CD4-positive, CD25-positive, alpha-beta regulatory T cell (primary cell): ENCODE data around the gene IL1RAP. TPM values are rescaled to one million over a fixed set of nuclear protein-coding genes. Genes with fewer than 3 reads are reported as not detected.
"Not testable (repeated sequence)": the region's sequence is repeated elsewhere in the genome, so short reads cannot be mapped to it uniquely, and the experiment has no call there.

Experiments
- ATAC-seq, 2 donors: fragments of 150-1000 bp; cut with Tn5 transposase; one replicate each; pipeline ENCODE4 v1.10.0; 2021; ENCODE audit warnings: low read depth in 2 of 2, moderate number of reproducible peaks in 2 of 2, moderate library complexity in 1 of 2
- DNase-seq, 3 donors: peaks; one replicate each; pipeline versions ENCODE4 v3.0.0 to v3.0.0-alpha.2; 2012 to 2022; ENCODE audit warnings: mixed read lengths in 1 of 3
- H3K27ac ChIP-seq: one replicate; pipeline ENCODE4 v1.7.0; 2013; ENCODE audit warnings: mild to moderate bottlenecking, low read length; ENCODE audit not compliant: insufficient read depth, poor library complexity, severe bottlenecking
- H3K27me3 ChIP-seq: one replicate; pipeline ENCODE4 v1.7.0; 2013; ENCODE audit warnings: low read length; ENCODE audit not compliant: control insufficient read depth, insufficient read depth
- H3K36me3 ChIP-seq: one replicate; pipeline ENCODE4 v1.7.0; 2013; ENCODE audit warnings: mild to moderate bottlenecking, low read length, moderate library complexity; ENCODE audit not compliant: control insufficient read depth, insufficient read depth
- H3K4me1 ChIP-seq: 2 replicates; pipeline ENCODE4 v1.7.0; 2013; ENCODE audit warnings: mild to moderate bottlenecking, low read length; ENCODE audit not compliant: insufficient read depth, control insufficient read depth, poor library complexity, severe bottlenecking
- H3K4me3 ChIP-seq: one replicate; pipeline ENCODE4 v1.7.0; 2013; ENCODE audit warnings: low read depth, mild to moderate bottlenecking, low read length, moderate library complexity
- H3K9me3 ChIP-seq, 2 experiments: 1 replicate in 1 of 2; 2 replicates in 1 of 2; pipeline ENCODE4 v1.7.0; 2013; ENCODE audit warnings: low read length in 2 of 2, mild to moderate bottlenecking in 1 of 2, moderate library complexity in 1 of 2; ENCODE audit not compliant: control insufficient read depth in 2 of 2
- H3K27ac Mint-ChIP-seq, 3 donors: one replicate each; pipeline ENCODE4 v1.8.0; 2020 to 2022; ENCODE audit warnings: mild to moderate bottlenecking in 3 of 3, mixed read lengths in 3 of 3, moderate library complexity in 2 of 3
- H3K27me3 Mint-ChIP-seq: one replicate; pipeline ENCODE4 v1.8.0; 2022; ENCODE audit warnings: mild to moderate bottlenecking, mixed read lengths
- H3K36me3 Mint-ChIP-seq: one replicate; pipeline ENCODE4 v1.8.0; 2020; ENCODE audit warnings: mixed read lengths
- H3K4me1 Mint-ChIP-seq, 4 donors: one replicate each; pipeline ENCODE4 v1.8.0; 2020 to 2022; ENCODE audit warnings: mixed read lengths in 4 of 4, mild to moderate bottlenecking in 1 of 4
- H3K4me3 Mint-ChIP-seq, 4 donors: one replicate each; pipeline ENCODE4 v1.8.0; 2020 to 2022; ENCODE audit warnings: mild to moderate bottlenecking in 4 of 4, mixed read lengths in 4 of 4, moderate library complexity in 3 of 4
- H3K9me3 Mint-ChIP-seq, 7 donors: one replicate each; pipeline ENCODE4 v1.8.0; 2020 to 2022; ENCODE audit warnings: mixed read lengths in 7 of 7, mild to moderate bottlenecking in 3 of 7, moderate library complexity in 2 of 7
- polyA plus RNA-seq, 4 donors: library from polyadenylated mRNA; unstranded; fragments of 300-500 nt; fragmentation: Illumina TruSeq; gene quantifications; one replicate each; pipeline ENCODE4 v1.2.3, GENCODE V29; 2021
- total RNA-seq: library from RNA; stranded (reverse); gene quantifications from one replicate; pipeline ENCODE4 v1.2.3, GENCODE V29; 2022

IL1RAP gene
- total and polyA plus RNA-seq, 5 donors from 2014 or later, result 6.6 to 20.2 (median 7.4) TPM

GRCh38 chr3:190676481-190676880, 162.6 kb downstream of the IL1RAP start:
- Mint-ChIP-seq H3K27me3 (peaks cover 16% of the 10 kb centered on the region), H3K4me3 (no peak overlapping the region), H3K36me3 (no peaks in the 10 kb centered on the region), H3K4me1 (no peaks in the 10 kb centered on the region), H3K9me3 (peaks cover 0 to 5% (median 3%) of the 10 kb centered on the region in 7 donors), H3K27ac (no peak overlapping the region)
- H3K4me1 ChIP-seq, result no peaks in the 10 kb centered on the region
- DNase-seq (no peak), ATAC-seq (no peak)
- no peak overlapping the region for H3K4me3 ChIP-seq
- no peaks in the 10 kb centered on the region for H3K9me3 ChIP-seq
- H3K27me3 ChIP-seq, result no peaks in the 10 kb centered on the region
- no peak overlapping the region for H3K27ac ChIP-seq
- H3K36me3 ChIP-seq, result no peaks in the 10 kb centered on the region

DNA sequence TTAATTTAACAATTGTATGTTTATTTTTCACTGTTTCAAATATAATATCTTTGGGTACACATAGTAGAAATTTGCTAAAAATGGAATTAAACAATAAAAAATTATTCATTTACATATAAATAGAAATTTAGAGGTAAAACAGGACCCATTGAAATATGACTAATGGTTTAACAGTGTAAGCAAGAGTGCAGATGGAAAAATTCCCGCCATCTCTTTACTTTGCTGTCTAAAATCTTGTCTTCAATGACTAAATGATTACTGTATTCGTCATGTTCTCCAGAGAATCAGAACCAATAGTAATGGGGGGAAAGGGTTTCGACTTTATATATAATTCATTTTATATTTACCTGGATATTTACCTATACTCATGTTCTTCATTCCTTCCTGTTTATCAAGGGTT, 163.1 kb downstream of the IL1RAP start:
- H3K9me3 ChIP-seq, result no peaks in the 10 kb centered on the region
- no peaks in the 10 kb centered on the region for H3K4me1 ChIP-seq
- peaks cover 16% of the 10 kb centered on the region for H3K27me3 Mint-ChIP-seq
- H3K27me3 ChIP-seq, result no peaks in the 10 kb centered on the region
- no peaks in the 10 kb centered on the region for H3K36me3 Mint-ChIP-seq
- no peaks in the 10 kb centered on the region for H3K4me1 Mint-ChIP-seq
- peaks cover 0 to 5% (median 3%) of the 10 kb centered on the region in 7 donors for H3K9me3 Mint-ChIP-seq
- DNase-seq, result no peak
- H3K4me3 ChIP-seq, result no peak overlapping the region
- H3K36me3 ChIP-seq, result no peaks in the 10 kb centered on the region
- H3K4me3 Mint-ChIP-seq, result no peak overlapping the region
- no peak overlapping the region for H3K27ac Mint-ChIP-seq
- no peak for ATAC-seq
- H3K27ac ChIP-seq, result no peak overlapping the region

- not testable (repeated sequence) for H3K36me3 Mint-ChIP-seq, H3K4me1 Mint-ChIP-seq, ATAC-seq
Observed at GRCh38 chr3:190677868-190678267, 164.0 kb downstream of the IL1RAP start.

DNA sequence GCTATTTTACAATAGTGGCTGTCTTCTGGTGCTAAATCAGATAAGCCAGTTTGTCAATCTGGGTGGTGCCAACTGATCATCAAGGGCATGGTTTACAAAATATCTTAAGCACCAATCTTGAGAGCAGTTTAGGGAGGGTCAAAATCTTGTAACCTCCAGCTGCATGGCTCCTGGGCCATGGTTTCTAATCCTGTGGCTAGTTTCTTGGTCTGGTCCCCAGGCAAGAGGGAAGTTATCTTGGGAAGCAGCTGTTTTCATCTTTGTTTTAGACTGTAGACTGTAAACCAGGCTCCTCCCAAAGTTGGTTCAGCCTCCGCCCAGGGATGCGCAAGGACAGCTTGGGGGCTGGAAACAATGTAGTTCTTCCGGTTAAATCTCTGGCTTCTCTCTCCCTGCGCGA, 166.8 kb downstream of the IL1RAP start:
- Histone ChIP-seq H3K27me3 (no peaks in the 10 kb centered on the region), H3K4me1 (no peaks in the 10 kb centered on the region), H3K27ac (no peak overlapping the region), H3K9me3 (no peaks in the 10 kb centered on the region), H3K36me3 (no peaks in the 10 kb centered on the region), H3K4me3 (no peak overlapping the region)
- peaks cover 20% of the 10 kb centered on the region for H3K27me3 Mint-ChIP-seq
- no peak overlapping the region for H3K27ac Mint-ChIP-seq
- H3K36me3 Mint-ChIP-seq, result no peaks in the 10 kb centered on the region
- no peak overlapping the region for H3K4me3 Mint-ChIP-seq
- H3K9me3 Mint-ChIP-seq, result peaks cover 0 to 5% (median 3%) of the 10 kb centered on the region in 7 donors
- H3K4me1 Mint-ChIP-seq, result no peaks in the 10 kb centered on the region
- ATAC-seq, result no peak
- no peak for DNase-seq

More at GRCh38 chr3:190677868-190678267, 164.0 kb downstream of the IL1RAP start:
- H3K36me3 ChIP-seq, H3K27ac Mint-ChIP-seq, H3K27me3 ChIP-seq, H3K9me3 Mint-ChIP-seq, H3K27ac ChIP-seq, H3K4me1 ChIP-seq, H3K9me3 ChIP-seq, DNase-seq, H3K4me3 Mint-ChIP-seq, H3K4me3 ChIP-seq: not testable (repeated sequence)
- peaks cover 16% of the 10 kb centered on the region for H3K27me3 Mint-ChIP-seq

- Histone ChIP-seq H3K36me3 (no peaks in the 10 kb centered on the region), H3K4me1 (no peaks in the 10 kb centered on the region), H3K27ac (no peak overlapping the region), H3K4me3 (no peak overlapping the region), H3K27me3 (no peaks in the 10 kb centered on the region), H3K9me3 (no peaks in the 10 kb centered on the region)
- Mint-ChIP-seq H3K27ac (no peak overlapping the region), H3K9me3 (peaks cover 0 to 5% (median 2%) of the 10 kb centered on the region in 7 donors), H3K27me3 (peaks cover 24% of the 10 kb centered on the region), H3K4me1 (no peaks in the 10 kb centered on the region), H3K36me3 (no peaks in the 10 kb centered on the region), H3K4me3 (no peak overlapping the region)
- no peak for DNase-seq
- no peak for ATAC-seq
Observed at GRCh38 chr3:190684776-190685175, 170.9 kb downstream of the IL1RAP start.

GRCh38 chr3:190686011-190686410, 172.1 kb downstream of the IL1RAP start:
- no peak for DNase-seq
- peaks cover 0 to 5% (median 0%) of the 10 kb centered on the region in 7 donors for H3K9me3 Mint-ChIP-seq
- ATAC-seq, result no peak
- no peaks in the 10 kb centered on the region for H3K4me1 ChIP-seq
- H3K36me3 ChIP-seq, result no peaks in the 10 kb centered on the region
- no peak overlapping the region for H3K27ac Mint-ChIP-seq
- no peaks in the 10 kb centered on the region for H3K4me1 Mint-ChIP-seq
- H3K27me3 Mint-ChIP-seq, result peaks cover 18% of the 10 kb centered on the region
- no peak overlapping the region for H3K4me3 ChIP-seq
- no peak overlapping the region for H3K4me3 Mint-ChIP-seq
- no peak overlapping the region for H3K27ac ChIP-seq
- no peaks in the 10 kb centered on the region for H3K27me3 ChIP-seq
- no peaks in the 10 kb centered on the region for H3K9me3 ChIP-seq
- no peaks in the 10 kb centered on the region for H3K36me3 Mint-ChIP-seq

DNA sequence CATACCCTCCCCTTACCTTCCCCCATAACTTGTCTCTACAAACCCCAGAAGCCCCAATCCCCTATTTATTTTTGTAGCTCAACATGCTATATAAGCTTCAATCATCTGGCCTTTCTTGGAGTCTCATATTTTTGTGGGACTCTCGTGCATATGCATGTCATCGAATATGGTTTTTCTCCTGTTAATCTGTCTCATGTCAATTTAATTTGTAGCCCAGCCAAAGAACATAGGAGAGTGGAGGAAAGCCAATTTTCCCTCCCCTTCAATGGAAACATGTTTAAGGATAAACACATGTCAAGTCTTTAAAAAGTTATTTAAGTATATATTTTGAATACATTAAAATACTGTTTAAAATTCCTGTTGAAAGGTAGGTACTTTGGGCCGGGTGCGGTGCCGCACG, 176.4 kb downstream of the IL1RAP start:
- Histone ChIP-seq H3K4me1 (no peaks in the 10 kb centered on the region), H3K36me3 (no peaks in the 10 kb centered on the region), H3K4me3 (no peak overlapping the region), H3K9me3 (no peaks in the 10 kb centered on the region), H3K27ac (no peak overlapping the region), H3K27me3 (no peaks in the 10 kb centered on the region)
- H3K9me3 Mint-ChIP-seq, result peaks cover 0 to 5% (median 1%) of the 10 kb centered on the region in 7 donors
- ATAC-seq (no peak), DNase-seq (no peak)
- H3K4me3 Mint-ChIP-seq, result no peak overlapping the region
- no peaks in the 10 kb centered on the region for H3K36me3 Mint-ChIP-seq
- H3K4me1 Mint-ChIP-seq, result no peaks in the 10 kb centered on the region
- H3K27me3 Mint-ChIP-seq, result peaks cover 16% of the 10 kb centered on the region
- peak overlapping the region in 1 of 3 donors; percentile 17 for H3K27ac Mint-ChIP-seq

DNA sequence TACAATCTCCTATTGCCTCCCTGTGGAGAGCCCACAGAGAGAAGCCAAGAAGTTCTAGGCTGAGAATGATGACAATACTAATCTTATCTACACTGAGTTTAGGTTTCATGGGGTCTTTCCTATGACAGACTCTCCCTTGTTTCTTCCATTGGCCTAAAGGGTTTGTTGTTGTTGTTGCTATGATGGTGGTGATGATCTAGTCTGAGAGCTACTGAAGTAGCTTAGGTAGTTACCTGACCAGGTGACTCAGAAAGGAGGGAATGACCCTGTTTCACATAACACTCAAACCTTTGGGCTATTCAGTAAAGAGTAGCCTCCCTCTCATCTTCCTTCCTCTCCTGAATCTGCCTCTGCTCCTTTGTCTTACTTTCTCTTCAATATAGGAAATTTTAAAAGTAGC, 178.4 kb downstream of the IL1RAP start:
- H3K36me3 Mint-ChIP-seq, result no peaks in the 10 kb centered on the region
- no peaks in the 10 kb centered on the region for H3K27me3 ChIP-seq
- H3K4me1 Mint-ChIP-seq, result no peaks in the 10 kb centered on the region
- H3K27ac Mint-ChIP-seq, result no peak overlapping the region
- H3K36me3 ChIP-seq, result no peaks in the 10 kb centered on the region
- H3K9me3 Mint-ChIP-seq, result peaks cover 0 to 5% (median 1%) of the 10 kb centered on the region in 7 donors
- H3K4me3 ChIP-seq, result no peak overlapping the region
- no peaks in the 10 kb centered on the region for H3K9me3 ChIP-seq
- DNase-seq (no peak), ATAC-seq (no peak)
- H3K4me1 ChIP-seq, result no peaks in the 10 kb centered on the region
- no peak overlapping the region for H3K27ac ChIP-seq
- H3K4me3 Mint-ChIP-seq, result no peak overlapping the region
- peaks cover 22% of the 10 kb centered on the region for H3K27me3 Mint-ChIP-seq
